Measurements from ENCODE around the gene SKAP2.

- no peak for TF ChIP-seq CTCF (IDR thresholded peaks at IDR 0.05)
- TF ChIP-seq POLR2AphosphoS5 (IDR thresholded peaks at IDR 0.05; ENCODE audit: insufficient read depth in 1 of 2, low read depth in 1 of 2) = no peak
- no peak for TF ChIP-seq POLR2A (IDR thresholded peaks at IDR 0.05)
These were observed 211.8 kb downstream of the SKAP2 start for GRCh38 chr7:26652401-26653100.
